ENCODE results near the gene WNT10A.

Gene WNT10A

DNA sequence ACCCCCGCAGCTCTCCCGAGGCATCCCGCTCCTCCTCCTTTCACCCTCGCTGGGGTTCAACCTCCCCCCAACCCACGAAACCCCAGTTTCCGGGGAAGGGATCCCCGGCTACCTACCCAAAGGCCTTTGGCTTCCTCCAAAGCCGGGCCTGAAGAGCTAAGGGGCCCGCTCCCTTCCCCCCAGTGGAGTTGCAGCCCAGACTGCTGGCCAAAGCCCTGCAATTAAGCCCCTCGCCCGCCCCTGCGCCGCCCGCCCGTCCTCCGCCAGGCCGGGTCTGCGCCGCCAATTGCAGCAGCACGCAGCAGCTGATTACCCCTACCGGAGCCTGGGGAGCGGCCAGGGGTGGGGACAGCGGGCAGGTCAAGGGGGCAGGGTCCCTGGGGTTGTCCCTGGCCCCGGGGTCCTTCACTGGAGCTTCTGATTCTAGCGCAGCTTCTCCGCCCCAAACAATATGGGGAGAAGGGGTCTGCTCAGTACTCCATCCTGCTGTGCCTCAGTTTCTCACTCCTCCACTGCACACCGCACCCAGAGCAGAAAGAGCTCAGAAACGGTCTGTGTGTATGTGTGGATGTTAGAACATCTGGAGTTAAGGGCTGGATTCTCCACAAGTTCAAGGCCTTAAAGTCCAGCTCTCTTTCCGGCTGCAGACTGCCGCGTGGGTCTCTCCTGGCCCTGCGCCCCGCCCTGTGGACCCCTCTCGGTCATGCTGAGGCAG lies 16.9 kb downstream of the WNT10A start:
- no peak for TF ChIP-seq TAF1 (IDR thresholded peaks at IDR 0.05; ENCODE audit: borderline replicate concordance, low read depth, low read length)
- TF ChIP-seq POLR2AphosphoS5 (IDR thresholded peaks at IDR 0.05; ENCODE audit: low read depth, low read length) = no peak
- no peak for TF ChIP-seq POLR2A (IDR thresholded peaks at IDR 0.05; ENCODE audit: low read depth, low read length)
- FAIRE-seq (peak; percentile 33), DNase-seq (ENCODE audit: insufficient read length) (no peak)

- FAIRE-seq (peak; percentile 97), DNase-seq (ENCODE audit: insufficient read length) (peak; percentile 78)
- no peak for TF ChIP-seq POLR2A (IDR thresholded peaks at IDR 0.05; ENCODE audit: low read depth, low read length)
- TF ChIP-seq POLR2AphosphoS5 (IDR thresholded peaks at IDR 0.05; ENCODE audit: low read depth, low read length) = no peak
- no peak for TF ChIP-seq TAF1 (IDR thresholded peaks at IDR 0.05; ENCODE audit: borderline replicate concordance, low read depth, low read length)
These were observed 17.6 kb downstream of the WNT10A start for GRCh38 chr2:218898109-218898878.

GRCh38 chr2:218899147-218899546 lies 18.5 kb downstream of the WNT10A start:
- TF ChIP-seq POLR2AphosphoS5 (IDR thresholded peaks at IDR 0.05; ENCODE audit: low read depth, low read length) = no peak
- TF ChIP-seq TAF1 (IDR thresholded peaks at IDR 0.05; ENCODE audit: borderline replicate concordance, low read depth, low read length) = no peak
- no peak for TF ChIP-seq POLR2A (IDR thresholded peaks at IDR 0.05; ENCODE audit: low read depth, low read length)
- FAIRE-seq (no peak), DNase-seq (ENCODE audit: insufficient read length) (no peak)

DNA sequence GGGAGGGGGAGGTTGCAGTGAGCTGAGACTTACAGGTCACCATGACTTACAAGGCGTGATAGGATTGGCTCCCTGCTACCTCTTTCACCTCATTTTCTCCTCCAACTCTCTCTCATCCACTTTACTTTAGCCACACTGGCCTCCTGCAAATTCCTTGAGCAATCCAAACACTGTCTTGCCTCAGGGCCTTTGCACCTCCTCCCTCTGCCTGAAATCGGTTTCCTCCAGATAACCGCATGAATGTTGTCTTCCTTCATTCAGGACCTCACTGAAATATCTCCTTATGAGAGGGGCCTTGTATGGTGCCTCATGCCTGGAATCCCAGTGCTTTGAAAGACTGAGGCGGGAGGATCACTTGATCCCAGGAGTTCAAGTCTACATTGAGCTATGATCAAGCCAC lies 21.8 kb downstream of the WNT10A start:
- FAIRE-seq (no peak), DNase-seq (ENCODE audit: insufficient read length) (no peak)
- TF ChIP-seq POLR2AphosphoS5 (IDR thresholded peaks at IDR 0.05; ENCODE audit: low read depth, low read length) (no peak), POLR2A (IDR thresholded peaks at IDR 0.05; ENCODE audit: low read depth, low read length) (no peak), TAF1 (IDR thresholded peaks at IDR 0.05; ENCODE audit: borderline replicate concordance, low read depth, low read length) (no peak)

DNA sequence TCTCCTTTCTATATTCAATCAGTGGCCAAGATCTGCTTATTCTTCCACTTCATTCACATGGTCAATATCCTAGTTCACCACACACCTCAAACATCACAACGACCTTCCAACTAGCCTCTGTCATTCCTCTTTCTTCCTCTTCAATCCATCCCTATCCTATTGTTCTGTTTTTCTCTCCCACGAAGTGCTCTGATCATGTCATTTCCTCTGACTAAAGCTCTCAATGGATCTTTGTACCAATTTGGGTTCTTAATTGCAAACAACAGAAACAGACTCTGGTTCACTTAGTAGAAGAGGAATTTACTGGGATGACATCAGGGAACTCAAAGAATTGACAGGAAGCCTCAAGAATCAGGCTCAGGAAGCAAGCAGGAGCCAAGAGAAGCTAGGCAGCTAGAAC lies 23.5 kb downstream of the WNT10A start:
- no peak for DNase-seq (ENCODE audit: insufficient read length)
- no peak for FAIRE-seq
- TF ChIP-seq TAF1 (IDR thresholded peaks at IDR 0.05; ENCODE audit: borderline replicate concordance, low read depth, low read length) (no peak), POLR2AphosphoS5 (IDR thresholded peaks at IDR 0.05; ENCODE audit: low read depth, low read length) (no peak), POLR2A (IDR thresholded peaks at IDR 0.05; ENCODE audit: low read depth, low read length) (no peak)

DNA sequence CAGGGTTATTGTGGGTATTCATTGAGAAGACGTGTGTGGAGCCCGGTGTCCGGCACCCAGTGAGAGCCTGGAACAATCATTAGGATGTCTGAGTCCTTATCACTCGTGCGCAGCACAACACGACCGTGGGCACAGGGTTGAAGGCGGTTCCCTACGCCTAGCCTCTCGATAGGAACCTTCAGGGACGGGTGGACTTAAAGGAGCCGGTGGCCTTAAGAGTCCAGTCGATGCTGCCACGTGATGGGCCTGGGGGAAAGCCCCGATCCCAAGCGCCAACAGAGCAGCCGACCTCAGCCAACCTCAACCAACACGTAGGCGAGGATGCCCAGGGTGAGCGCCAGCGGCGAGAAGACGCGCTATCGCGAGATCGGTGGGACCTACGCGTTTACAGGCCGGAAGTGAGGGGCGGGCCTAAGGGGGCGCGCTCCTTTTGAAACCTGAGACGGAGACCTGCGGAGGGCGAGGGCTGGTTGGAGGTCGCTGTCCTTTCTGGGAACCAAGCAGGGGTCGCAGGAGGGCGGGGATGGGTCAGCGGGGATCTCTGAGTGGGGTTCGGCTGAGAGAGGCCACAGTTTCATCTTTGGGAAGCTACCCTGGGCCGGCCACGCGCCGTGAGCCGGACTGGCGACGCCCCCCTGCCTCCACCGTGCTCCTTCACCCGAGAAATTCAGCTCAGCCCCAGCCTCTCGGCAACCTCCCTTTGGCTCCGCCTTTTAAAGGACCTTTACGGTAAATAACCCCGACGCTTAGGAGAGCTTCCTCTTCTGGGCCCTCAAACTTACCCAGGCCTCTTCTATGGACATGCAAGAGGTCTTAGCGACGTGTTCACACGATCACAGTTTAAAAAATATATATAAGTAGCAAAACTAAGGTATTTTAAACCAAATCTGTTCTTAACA lies 28.3 kb downstream of the WNT10A start:
- FAIRE-seq (peak; percentile 98), DNase-seq (ENCODE audit: insufficient read length) (peak; percentile 79)
- TF ChIP-seq POLR2AphosphoS5 (IDR thresholded peaks at IDR 0.05; ENCODE audit: low read depth, low read length) = peak; percentile 65
- peak; percentile 73 for TF ChIP-seq POLR2A (IDR thresholded peaks at IDR 0.05; ENCODE audit: low read depth, low read length)
- peak; percentile 45; the same call in 1 of the 2 replicates for TF ChIP-seq TAF1 (IDR thresholded peaks at IDR 0.05; ENCODE audit: borderline replicate concordance, low read depth, low read length)

DNA sequence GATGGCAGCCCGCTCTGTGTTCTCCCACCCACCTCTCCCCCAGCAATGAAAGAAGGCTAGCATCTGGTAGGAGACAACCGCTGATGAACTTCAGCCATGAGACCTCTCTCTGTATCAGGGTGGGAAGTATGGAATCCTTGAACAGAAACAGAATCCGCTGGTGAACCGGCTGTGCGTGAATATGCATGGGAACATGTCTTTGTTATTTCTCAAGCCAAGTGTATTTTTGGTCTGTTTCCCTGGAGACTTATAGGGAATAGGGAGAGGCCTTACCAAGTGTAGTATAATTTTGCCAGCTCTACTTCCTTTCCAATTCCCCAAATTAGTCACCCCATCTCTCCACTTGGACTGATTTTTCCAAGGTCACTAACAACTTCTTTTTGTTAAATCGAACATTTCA lies 30.1 kb downstream of the WNT10A start:
- no peak for FAIRE-seq
- TF ChIP-seq TAF1 (IDR thresholded peaks at IDR 0.05; ENCODE audit: borderline replicate concordance, low read depth, low read length) (no peak), POLR2AphosphoS5 (IDR thresholded peaks at IDR 0.05; ENCODE audit: low read depth, low read length) (no peak), POLR2A (IDR thresholded peaks at IDR 0.05; ENCODE audit: low read depth, low read length) (no peak)
- DNase-seq (ENCODE audit: insufficient read length) = no peak

DNA sequence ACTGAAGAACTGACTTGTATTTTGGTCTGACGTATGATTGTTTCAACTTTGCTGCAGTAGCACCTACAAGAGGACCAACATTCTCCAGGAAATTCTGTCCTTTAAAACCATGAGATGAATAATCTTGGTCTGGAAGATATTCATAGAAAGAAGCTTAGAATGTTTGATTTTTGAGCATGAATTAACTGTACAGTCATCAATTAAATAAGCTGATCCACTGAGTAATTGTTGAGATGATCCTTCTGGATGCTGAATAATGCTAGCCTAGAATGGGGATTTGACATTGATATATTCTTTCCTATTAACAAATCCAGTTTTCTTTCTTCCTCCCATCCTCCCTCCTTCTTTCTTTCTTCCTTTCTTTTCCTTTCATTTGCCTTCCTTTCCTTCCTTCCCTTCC lies 39.9 kb downstream of the WNT10A start:
- DNase-seq (ENCODE audit: insufficient read length) (no peak), FAIRE-seq (no peak)
- no peak for TF ChIP-seq POLR2AphosphoS5 (IDR thresholded peaks at IDR 0.05; ENCODE audit: low read depth, low read length)
- no peak for TF ChIP-seq POLR2A (IDR thresholded peaks at IDR 0.05; ENCODE audit: low read depth, low read length)
- no peak for TF ChIP-seq TAF1 (IDR thresholded peaks at IDR 0.05; ENCODE audit: borderline replicate concordance, low read depth, low read length)

DNA sequence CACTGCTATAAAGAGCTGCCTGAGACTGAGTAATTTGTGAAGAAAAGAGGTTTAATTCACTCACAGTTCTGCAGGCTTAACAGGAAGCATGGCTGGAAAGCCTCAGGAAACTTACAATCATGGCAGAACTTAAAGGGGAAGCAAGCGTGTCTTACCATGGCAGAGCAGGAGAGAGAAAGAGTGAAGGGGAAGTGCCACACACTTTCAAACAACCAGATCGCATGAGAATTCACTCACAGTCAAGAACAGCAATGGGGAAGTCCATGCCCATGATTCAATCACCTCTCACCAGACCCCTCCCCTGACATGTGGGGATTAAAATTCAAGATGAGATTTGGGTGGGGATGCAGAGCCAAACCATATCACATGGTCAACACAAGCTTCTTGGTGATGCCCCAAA lies 44.1 kb downstream of the WNT10A start:
- TF ChIP-seq POLR2A (IDR thresholded peaks at IDR 0.05; ENCODE audit: low read depth, low read length) (no peak), POLR2AphosphoS5 (IDR thresholded peaks at IDR 0.05; ENCODE audit: low read depth, low read length) (no peak), TAF1 (IDR thresholded peaks at IDR 0.05; ENCODE audit: borderline replicate concordance, low read depth, low read length) (no peak)
- no peak for DNase-seq (ENCODE audit: insufficient read length)
- FAIRE-seq = no peak

GRCh38 chr2:218925434-218925833 lies 44.8 kb downstream of the WNT10A start:
- FAIRE-seq = no peak
- TF ChIP-seq TAF1 (IDR thresholded peaks at IDR 0.05; ENCODE audit: borderline replicate concordance, low read depth, low read length) = no peak
- no peak for DNase-seq (ENCODE audit: insufficient read length)

DNA sequence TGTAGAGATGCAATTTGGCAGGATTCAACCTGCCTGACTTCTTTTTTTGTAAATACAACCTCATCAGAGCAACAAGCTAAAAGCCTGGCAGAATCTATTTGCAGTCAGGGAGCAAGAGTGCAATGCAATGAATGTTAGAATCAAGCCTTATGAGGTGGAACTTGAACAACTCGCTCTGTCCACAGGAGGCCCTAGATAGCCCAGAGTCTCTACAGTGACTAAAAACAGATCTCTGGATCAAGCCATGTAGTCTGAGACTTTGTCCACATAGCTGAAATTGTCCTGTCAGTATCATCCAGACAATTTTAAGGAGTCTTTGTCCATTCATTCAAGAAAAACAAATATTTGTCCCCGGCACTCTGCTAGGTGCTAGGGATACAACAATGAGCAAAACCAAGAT lies 46.8 kb downstream of the WNT10A start:
- DNase-seq (ENCODE audit: insufficient read length) = no peak
- FAIRE-seq = no peak
- TF ChIP-seq TAF1 (IDR thresholded peaks at IDR 0.05; ENCODE audit: borderline replicate concordance, low read depth, low read length) (no peak), POLR2AphosphoS5 (IDR thresholded peaks at IDR 0.05; ENCODE audit: low read depth, low read length) (no peak), POLR2A (IDR thresholded peaks at IDR 0.05; ENCODE audit: low read depth, low read length) (no peak)

Measured in GM12892 (cell line).